Progenitor cell of endocrine pancreas (in vitro differentiated cells): ENCODE data around the gene LHFPL2. TPM values are rescaled to one million over a fixed set of nuclear protein-coding genes. Genes with fewer than 3 reads are reported as not detected.
A peak's percentile ranks its signal among the peaks of the same experiment; 100 is the strongest.

Experiments
- DNase-seq: peaks from one replicate; pipeline ENCODE4 v3.0.0; 2021; ENCODE audit warnings: low spot score; ENCODE audit not compliant: unreplicated experiment
- H3K27ac Mint-ChIP-seq: 2 replicates; pipeline ENCODE4 v1.8.0; 2021; ENCODE audit warnings: mild to moderate bottlenecking, moderate library complexity, mixed read lengths
- H3K27me3 Mint-ChIP-seq: 2 replicates; pipeline ENCODE4 v1.8.0; 2021; ENCODE audit warnings: mixed read lengths
- H3K36me3 Mint-ChIP-seq: 2 replicates; pipeline ENCODE4 v1.8.0; 2022; ENCODE audit warnings: mixed read lengths; ENCODE audit not compliant: insufficient read depth
- H3K4me1 Mint-ChIP-seq: 2 replicates; pipeline ENCODE4 v1.8.0; 2021; ENCODE audit warnings: low read depth, mixed read lengths
- H3K4me3 Mint-ChIP-seq: 2 replicates; pipeline ENCODE4 v1.8.0; 2021; ENCODE audit warnings: low read depth, mild to moderate bottlenecking, moderate library complexity, mixed read lengths
- H3K9me3 Mint-ChIP-seq: 2 replicates; pipeline ENCODE4 v1.8.0; 2021; ENCODE audit warnings: low read depth, mixed read lengths
- CTCF ChIP-seq: fragments of 200-600 bp; sonication (generic); IDR thresholded peaks from one replicate; pipeline ENCODE4 v1.5.0; 2021; ENCODE audit warnings: antibody characterized with exemption, mild to moderate bottlenecking; ENCODE audit not compliant: unreplicated experiment
- total RNA-seq: library from RNA; stranded (reverse); gene quantifications from 2 replicates; pipeline ENCODE4 v1.2.1, GENCODE V29; 2021

Gene LHFPL2
- total RNA-seq, 1 donor from 2014 or later, result 15.0 TPM

GRCh38 chr5:78475370-78475769, 173.2 kb downstream of the LHFPL2 start:
- H3K9me3 Mint-ChIP-seq, result no peaks in the 10 kb centered on the region
- H3K36me3 Mint-ChIP-seq, result no peaks in the 10 kb centered on the region
- H3K4me1 Mint-ChIP-seq, result no peaks in the 10 kb centered on the region
- no peak for TF ChIP-seq CTCF
- no peak for DNase-seq
- H3K27me3 Mint-ChIP-seq, result no peaks in the 10 kb centered on the region
- no peak overlapping the region for H3K4me3 Mint-ChIP-seq
- no peak overlapping the region for H3K27ac Mint-ChIP-seq

- H3K9me3 Mint-ChIP-seq, result no peaks in the 10 kb centered on the region
- H3K27ac Mint-ChIP-seq, result no peak overlapping the region
- TF ChIP-seq CTCF, result no peak
- H3K4me1 Mint-ChIP-seq, result no peaks in the 10 kb centered on the region
- no peak overlapping the region for H3K4me3 Mint-ChIP-seq
- H3K36me3 Mint-ChIP-seq, result no peaks in the 10 kb centered on the region
- no peaks in the 10 kb centered on the region for H3K27me3 Mint-ChIP-seq
- no peak for DNase-seq
These were observed 174.8 kb downstream of the LHFPL2 start for GRCh38 chr5:78473751-78474150.

GRCh38 chr5:78472469-78473106, 176.0 kb downstream of the LHFPL2 start:
- H3K4me1 Mint-ChIP-seq, result no peaks in the 10 kb centered on the region
- no peaks in the 10 kb centered on the region for H3K36me3 Mint-ChIP-seq
- no peak overlapping the region for H3K4me3 Mint-ChIP-seq
- no peak for DNase-seq
- H3K27ac Mint-ChIP-seq, result no peak overlapping the region
- no peak for TF ChIP-seq CTCF
- H3K9me3 Mint-ChIP-seq, result no peaks in the 10 kb centered on the region
- H3K27me3 Mint-ChIP-seq, result no peaks in the 10 kb centered on the region

- H3K4me3 Mint-ChIP-seq, result no peak overlapping the region
These were observed 176.7 kb downstream of the LHFPL2 start for GRCh38 chr5:78471896-78472295.

GRCh38 chr5:78467752-78468357, 180.7 kb downstream of the LHFPL2 start:
- Mint-ChIP-seq H3K27me3 (no peaks in the 10 kb centered on the region), H3K36me3 (peaks cover 7% of the 10 kb centered on the region), H3K9me3 (peaks cover 3% of the 10 kb centered on the region), H3K4me3 (no peak overlapping the region), H3K4me1 (peaks cover 15% of the 10 kb centered on the region), H3K27ac (no peak overlapping the region)
- peak; percentile 81 for TF ChIP-seq CTCF
- no peak for DNase-seq

More at GRCh38 chr5:78471896-78472295, 176.7 kb downstream of the LHFPL2 start:
- H3K9me3 Mint-ChIP-seq, result no peaks in the 10 kb centered on the region
- peaks cover 5% of the 10 kb centered on the region for H3K4me1 Mint-ChIP-seq
- peaks cover 2% of the 10 kb centered on the region for H3K36me3 Mint-ChIP-seq
- H3K27me3 Mint-ChIP-seq, result no peaks in the 10 kb centered on the region
- TF ChIP-seq CTCF, result no peak
- no peak overlapping the region for H3K27ac Mint-ChIP-seq
- DNase-seq, result no peak
